Measurements from ENCODE around the gene ELAVL4. TPM values are rescaled to one million over a fixed set of nuclear protein-coding genes. Genes with fewer than 3 reads are reported as not detected.

Gene ELAVL4
- total RNA-seq, 1 experiment from 2014 or later = 0.50 TPM

DNA sequence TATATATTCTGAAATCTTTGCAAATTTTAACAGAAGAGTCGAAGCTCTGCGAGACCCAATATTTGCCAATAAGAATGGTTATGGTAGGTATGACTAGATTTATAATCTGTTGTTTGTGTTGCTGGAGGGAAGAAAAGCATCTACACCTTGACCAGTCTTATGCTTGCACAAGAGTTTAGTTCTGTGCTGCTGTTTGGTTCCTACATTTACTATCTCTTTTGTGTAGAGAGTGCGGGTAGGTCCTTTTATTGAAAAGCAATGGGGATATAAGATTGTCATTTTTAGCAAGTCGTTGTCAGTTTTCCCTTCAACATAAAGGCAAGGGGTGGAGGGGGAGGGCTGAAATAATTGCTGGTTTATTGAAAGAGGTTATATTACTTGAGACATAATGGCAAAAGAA lies 396 bp downstream of the ELAVL4 start (continued):
- TF ChIP-seq, protein P1, sequence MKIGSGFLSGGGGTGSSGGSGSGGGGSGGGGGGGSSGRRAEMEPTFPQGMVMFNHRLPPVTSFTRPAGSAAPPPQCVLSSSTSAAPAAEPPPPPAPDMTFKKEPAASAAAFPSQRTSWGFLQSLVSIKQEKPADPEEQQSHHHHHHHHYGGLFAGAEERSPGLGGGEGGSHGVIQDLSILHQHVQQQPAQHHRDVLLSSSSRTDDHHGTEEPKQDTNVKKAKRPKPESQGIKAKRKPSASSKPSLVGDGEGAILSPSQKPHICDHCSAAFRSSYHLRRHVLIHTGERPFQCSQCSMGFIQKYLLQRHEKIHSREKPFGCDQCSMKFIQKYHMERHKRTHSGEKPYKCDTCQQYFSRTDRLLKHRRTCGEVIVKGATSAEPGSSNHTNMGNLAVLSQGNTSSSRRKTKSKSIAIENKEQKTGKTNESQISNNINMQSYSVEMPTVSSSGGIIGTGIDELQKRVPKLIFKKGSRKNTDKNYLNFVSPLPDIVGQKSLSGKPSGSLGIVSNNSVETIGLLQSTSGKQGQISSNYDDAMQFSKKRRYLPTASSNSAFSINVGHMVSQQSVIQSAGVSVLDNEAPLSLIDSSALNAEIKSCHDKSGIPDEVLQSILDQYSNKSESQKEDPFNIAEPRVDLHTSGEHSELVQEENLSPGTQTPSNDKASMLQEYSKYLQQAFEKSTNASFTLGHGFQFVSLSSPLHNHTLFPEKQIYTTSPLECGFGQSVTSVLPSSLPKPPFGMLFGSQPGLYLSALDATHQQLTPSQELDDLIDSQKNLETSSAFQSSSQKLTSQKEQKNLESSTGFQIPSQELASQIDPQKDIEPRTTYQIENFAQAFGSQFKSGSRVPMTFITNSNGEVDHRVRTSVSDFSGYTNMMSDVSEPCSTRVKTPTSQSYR (CRISPR knock-in tag; IDR thresholded peaks at IDR 0.05) = no peak
- no peak for TF ChIP-seq HMGA2 (CRISPR knock-in tag; IDR thresholded peaks at IDR 0.05)
- TF ChIP-seq, protein P2, sequence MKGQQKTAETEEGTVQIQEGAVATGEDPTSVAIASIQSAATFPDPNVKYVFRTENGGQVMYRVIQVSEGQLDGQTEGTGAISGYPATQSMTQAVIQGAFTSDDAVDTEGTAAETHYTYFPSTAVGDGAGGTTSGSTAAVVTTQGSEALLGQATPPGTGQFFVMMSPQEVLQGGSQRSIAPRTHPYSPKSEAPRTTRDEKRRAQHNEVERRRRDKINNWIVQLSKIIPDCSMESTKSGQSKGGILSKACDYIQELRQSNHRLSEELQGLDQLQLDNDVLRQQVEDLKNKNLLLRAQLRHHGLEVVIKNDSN (CRISPR knock-in tag; IDR thresholded peaks at IDR 0.05) = no peak

DNA sequence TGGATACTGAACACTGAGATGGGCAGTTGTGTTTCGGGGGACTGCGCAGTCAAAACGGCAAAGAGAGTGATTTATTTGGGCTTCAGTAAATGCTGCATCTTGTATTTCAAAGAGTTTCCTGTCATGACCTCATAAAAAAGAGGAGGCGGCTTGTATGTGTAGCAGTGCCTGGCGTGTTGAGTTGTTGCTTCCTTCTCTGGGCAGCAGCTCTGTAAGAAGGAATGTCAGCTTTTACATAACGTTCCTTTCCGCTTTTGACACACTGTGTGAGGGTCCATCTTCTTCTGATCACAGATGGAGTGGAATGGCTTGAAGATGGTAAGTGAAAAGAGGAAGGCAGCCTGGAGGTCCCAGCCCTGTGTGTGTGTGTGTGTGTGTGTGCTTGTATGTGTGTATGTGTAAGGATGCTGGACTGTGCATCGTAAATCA lies 941 bp downstream of the ELAVL4 start:
- H3K9me3 Mint-ChIP-seq = no peaks in the 10 kb centered on the region

DNA sequence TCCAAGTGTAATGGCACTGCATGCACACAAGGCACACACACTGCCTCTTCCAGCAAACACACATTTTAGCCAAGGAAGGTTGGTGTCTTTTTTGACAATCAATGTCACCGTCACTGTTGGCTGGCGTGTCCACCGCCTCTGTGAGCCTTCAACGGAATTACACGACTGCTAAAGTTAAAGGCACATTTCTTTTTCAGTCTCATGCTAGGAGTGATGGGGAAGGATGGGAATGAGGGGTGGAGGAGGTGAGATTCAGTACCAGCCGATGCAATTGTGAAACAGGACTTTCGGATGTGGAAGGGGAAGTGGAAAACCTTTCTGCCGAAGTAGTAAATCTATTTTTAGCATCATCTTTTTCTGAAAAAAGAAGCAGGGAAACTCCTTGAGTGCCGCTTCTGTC lies 1.4 kb downstream of the ELAVL4 start:
- H3K36me3 Mint-ChIP-seq = no peaks in the 10 kb centered on the region
- no peaks in the 10 kb centered on the region for H3K9me3 Mint-ChIP-seq
- DNase-seq (ENCODE audit: low spot score) (no peak), ATAC-seq (no peak)
- peaks cover 43% of the 10 kb centered on the region for H3K4me1 Mint-ChIP-seq
- no peak overlapping the region for H3K4me3 Mint-ChIP-seq
- H3K27me3 Mint-ChIP-seq (ENCODE audit: low read depth) = no peaks in the 10 kb centered on the region; the same call in 1 of the 2 replicates
- CTCF ChIA-PET = interaction anchor here (1.7 kb wide), 1 partner anchor 223 kb away, joined by 7 read pairs; no protein-coding TSS in a partner anchor
- no peak overlapping the region for H3K27ac Mint-ChIP-seq
- POLR2A ChIA-PET = no interaction called here
- TF ChIP-seq MYBL2 (CRISPR knock-in tag; IDR thresholded peaks at IDR 0.05) = no peak
- no peak for TF ChIP-seq ZNF138 (CRISPR knock-in tag; conservative IDR thresholded peaks at IDR 0.05)
- TF ChIP-seq, protein P3, sequence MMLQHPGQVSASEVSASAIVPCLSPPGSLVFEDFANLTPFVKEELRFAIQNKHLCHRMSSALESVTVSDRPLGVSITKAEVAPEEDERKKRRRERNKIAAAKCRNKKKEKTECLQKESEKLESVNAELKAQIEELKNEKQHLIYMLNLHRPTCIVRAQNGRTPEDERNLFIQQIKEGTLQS (CRISPR knock-in tag; conservative IDR thresholded peaks at IDR 0.05) = no peak
- no peak for TF ChIP-seq TEAD4 (CRISPR knock-in tag; IDR thresholded peaks at IDR 0.05)
- TF ChIP-seq TEAD1 (CRISPR knock-in tag; IDR thresholded peaks at IDR 0.05) = no peak
- no peak for TF ChIP-seq NR3C1 (CRISPR knock-in tag; conservative IDR thresholded peaks at IDR 0.05; ENCODE audit: low read depth)
- TF ChIP-seq ZNF416 (CRISPR knock-in tag; IDR thresholded peaks at IDR 0.05) = no peak
- TF ChIP-seq NFYB (CRISPR knock-in tag; conservative IDR thresholded peaks at IDR 0.05; ENCODE audit: low read depth) = no peak
- TF ChIP-seq, protein P4, sequence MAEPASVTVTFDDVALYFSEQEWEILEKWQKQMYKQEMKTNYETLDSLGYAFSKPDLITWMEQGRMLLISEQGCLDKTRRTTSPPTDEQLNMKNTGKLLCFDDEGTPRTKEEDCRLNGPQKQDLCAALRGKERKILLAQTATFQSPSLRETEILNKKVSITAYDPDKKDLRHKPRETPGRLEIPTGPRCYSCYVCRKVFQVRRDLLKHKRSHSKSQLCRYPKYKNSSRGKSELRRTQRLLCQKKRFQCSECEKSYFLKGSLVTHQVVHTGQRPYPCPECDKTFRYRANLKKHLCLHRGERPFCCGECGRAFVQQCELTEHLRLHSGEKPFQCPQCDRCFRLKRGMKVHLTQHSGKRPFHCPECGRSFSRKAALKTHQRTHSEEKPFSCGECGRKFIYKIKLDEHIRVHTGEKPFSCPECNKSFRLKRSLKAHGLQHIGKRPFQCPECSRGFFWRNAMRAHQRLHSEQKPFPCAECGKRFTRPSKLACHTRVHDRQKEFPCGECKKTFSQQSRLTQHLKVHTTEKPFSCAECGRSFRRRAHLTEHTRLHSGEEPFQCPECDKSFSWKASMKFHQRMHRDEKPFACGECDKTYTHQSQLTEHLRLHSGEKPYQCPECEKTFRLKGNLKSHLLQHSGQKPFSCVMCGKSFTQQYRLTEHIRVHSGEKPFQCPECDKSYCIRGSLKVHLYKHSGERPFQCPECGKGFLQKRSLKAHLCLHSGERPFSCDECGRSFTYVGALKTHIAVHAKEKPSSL (CRISPR knock-in tag; conservative IDR thresholded peaks at IDR 0.05) = no peak
- TF ChIP-seq ELF4 (CRISPR knock-in tag; IDR thresholded peaks at IDR 0.05; ENCODE audit: low read depth) = no peak

More for the DNA sequence above, 941 bp downstream of the ELAVL4 start:
- Mint-ChIP-seq H3K27me3 (ENCODE audit: low read depth) (no peaks in the 10 kb centered on the region; the same call in 1 of the 2 replicates), H3K27ac (no peak overlapping the region), H3K4me1 (peaks cover 43% of the 10 kb centered on the region), H3K4me3 (no peak overlapping the region), H3K36me3 (no peaks in the 10 kb centered on the region)
- TF ChIP-seq RORB (CRISPR knock-in tag; IDR thresholded peaks at IDR 0.05) (no peak), ZNF219 (CRISPR knock-in tag; IDR thresholded peaks at IDR 0.05; ENCODE audit: borderline replicate concordance) (no peak), SP1 (CRISPR knock-in tag; conservative IDR thresholded peaks at IDR 0.05) (no peak), ELF4 (CRISPR knock-in tag; IDR thresholded peaks at IDR 0.05; ENCODE audit: low read depth) (no peak), KAT7 (CRISPR knock-in tag; IDR thresholded peaks at IDR 0.05; ENCODE audit: borderline replicate concordance) (no peak), NR1H2 (CRISPR knock-in tag; IDR thresholded peaks at IDR 0.05) (no peak), SMAD4 (CRISPR knock-in tag; IDR thresholded peaks at IDR 0.05) (no peak), MXD4 (CRISPR knock-in tag; IDR thresholded peaks at IDR 0.05; ENCODE audit: borderline replicate concordance) (no peak), ZNF671 (CRISPR knock-in tag; IDR thresholded peaks at IDR 0.05) (no peak)
- TF ChIP-seq, protein P1 (CRISPR knock-in tag; IDR thresholded peaks at IDR 0.05) = no peak
- TF ChIP-seq, protein P5, sequence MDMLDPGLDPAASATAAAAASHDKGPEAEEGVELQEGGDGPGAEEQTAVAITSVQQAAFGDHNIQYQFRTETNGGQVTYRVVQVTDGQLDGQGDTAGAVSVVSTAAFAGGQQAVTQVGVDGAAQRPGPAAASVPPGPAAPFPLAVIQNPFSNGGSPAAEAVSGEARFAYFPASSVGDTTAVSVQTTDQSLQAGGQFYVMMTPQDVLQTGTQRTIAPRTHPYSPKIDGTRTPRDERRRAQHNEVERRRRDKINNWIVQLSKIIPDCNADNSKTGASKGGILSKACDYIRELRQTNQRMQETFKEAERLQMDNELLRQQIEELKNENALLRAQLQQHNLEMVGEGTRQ (CRISPR knock-in tag; IDR thresholded peaks at IDR 0.05) = no peak
- TF ChIP-seq, protein P6, sequence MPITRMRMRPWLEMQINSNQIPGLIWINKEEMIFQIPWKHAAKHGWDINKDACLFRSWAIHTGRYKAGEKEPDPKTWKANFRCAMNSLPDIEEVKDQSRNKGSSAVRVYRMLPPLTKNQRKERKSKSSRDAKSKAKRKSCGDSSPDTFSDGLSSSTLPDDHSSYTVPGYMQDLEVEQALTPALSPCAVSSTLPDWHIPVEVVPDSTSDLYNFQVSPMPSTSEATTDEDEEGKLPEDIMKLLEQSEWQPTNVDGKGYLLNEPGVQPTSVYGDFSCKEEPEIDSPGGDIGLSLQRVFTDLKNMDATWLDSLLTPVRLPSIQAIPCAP (CRISPR knock-in tag; IDR thresholded peaks at IDR 0.05) = no peak
- TF ChIP-seq, protein P7, sequence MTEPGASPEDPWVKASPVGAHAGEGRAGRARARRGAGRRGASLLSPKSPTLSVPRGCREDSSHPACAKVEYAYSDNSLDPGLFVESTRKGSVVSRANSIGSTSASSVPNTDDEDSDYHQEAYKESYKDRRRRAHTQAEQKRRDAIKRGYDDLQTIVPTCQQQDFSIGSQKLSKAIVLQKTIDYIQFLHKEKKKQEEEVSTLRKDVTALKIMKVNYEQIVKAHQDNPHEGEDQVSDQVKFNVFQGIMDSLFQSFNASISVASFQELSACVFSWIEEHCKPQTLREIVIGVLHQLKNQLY (CRISPR knock-in tag; IDR thresholded peaks at IDR 0.05) = no peak
- ATAC-seq (peak; percentile 22), DNase-seq (ENCODE audit: low spot score) (no peak)
- ChIA-PET POLR2A (no interaction called here), CTCF (interaction anchor here (1.0 to 1.7 kb wide), 4 partner anchors 29 to 239 kb away, joined by 3 to 9 read pairs (median 6); no protein-coding TSS in a partner anchor)
